GM21723 (cell line): ENCODE measurements around the gene KCNK15.
A peak's percentile ranks its signal among the peaks of the same experiment; 100 is the strongest.
"Not testable (repeated sequence)": the region's sequence is repeated elsewhere in the genome, so short reads cannot be mapped to it uniquely, and the experiment has no call there.

Source experiments
- ATAC-seq: cut with Tn5 transposase; IDR thresholded peaks from one replicate; pipeline ENCODE4 v1.9.1; 2021; ENCODE audit warnings: mild to moderate bottlenecking, moderate library complexity; ENCODE audit not compliant: unreplicated experiment

KCNK15 gene

DNA sequence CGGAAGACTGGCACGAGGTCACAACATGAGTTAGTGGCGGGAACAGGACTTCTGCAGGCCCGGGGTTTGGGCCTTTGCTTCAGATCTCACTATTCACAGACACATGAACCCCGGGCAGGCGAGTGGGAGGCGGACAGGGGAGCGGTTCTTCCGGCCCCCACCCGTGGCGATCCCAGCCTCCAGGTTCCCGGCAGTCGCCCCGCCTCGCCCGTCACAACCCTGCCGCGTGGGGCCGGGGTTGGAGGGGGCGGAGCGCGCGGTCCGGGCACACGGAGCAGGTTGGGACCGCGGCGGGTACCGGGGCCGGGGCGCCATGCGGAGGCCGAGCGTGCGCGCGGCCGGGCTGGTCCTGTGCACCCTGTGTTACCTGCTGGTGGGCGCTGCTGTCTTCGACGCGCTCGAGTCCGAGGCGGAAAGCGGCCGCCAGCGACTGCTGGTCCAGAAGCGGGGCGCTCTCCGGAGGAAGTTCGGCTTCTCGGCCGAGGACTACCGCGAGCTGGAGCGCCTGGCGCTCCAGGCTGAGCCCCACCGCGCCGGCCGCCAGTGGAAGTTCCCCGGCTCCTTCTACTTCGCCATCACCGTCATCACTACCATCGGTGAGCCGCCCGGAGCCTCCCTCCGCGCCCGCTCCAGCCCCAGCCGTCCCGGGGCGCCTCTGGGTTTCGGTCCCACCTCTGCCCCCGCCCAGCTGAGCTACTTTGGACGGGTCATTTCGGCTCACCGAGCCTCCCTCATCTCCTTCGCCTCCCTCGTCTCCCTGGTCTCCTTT lies at the start of gene KCNK15:
Gene KCNK15, plus strand, starts transcription at position 268 of the 769 bp plus-strand sequence. Its CDS starts 46 bp downstream, at position 314.
- ATAC-seq: no peak

DNA sequence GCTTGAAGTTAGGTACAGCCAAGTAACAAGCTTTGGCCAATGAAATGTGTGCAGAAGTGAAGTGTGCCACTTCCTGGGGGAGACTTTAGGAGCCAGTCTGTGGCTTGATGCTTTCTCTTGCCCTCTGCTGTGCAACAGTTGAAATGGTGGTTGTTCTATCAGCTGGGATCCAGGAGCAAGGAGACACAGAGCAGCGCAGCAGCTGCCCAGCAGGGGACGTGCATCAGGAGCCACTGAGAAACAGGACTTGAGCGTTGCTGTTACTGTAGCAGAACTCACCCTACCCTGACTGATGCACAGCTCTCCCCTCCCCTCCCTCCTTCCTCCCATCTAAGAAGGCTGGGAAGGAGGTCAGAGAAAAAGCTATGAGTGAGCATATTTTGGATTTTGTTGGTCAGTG lies 49.4 kb upstream of the KCNK15 start:
- ATAC-seq: no peak

DNA sequence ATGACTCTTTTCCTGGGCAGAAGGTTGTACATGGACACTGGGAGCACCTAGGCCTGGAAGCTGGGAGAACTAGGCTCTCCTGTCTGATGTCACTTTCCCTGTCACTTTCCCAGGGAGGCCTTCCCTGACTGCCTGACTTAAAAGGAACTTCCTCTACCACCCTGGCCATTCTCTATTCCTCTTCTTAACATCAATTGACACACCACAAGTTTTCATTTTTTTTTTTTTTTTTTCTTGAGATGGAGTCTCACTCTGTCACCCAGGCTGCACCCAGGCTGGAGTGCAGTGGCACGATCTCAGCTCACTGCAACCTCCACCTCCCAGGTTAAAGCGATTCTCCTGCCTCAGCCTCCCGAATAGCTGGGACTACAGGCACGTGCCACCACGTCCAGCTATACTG lies 48.6 kb upstream of the KCNK15 start:
- ATAC-seq: not testable (repeated sequence)

DNA sequence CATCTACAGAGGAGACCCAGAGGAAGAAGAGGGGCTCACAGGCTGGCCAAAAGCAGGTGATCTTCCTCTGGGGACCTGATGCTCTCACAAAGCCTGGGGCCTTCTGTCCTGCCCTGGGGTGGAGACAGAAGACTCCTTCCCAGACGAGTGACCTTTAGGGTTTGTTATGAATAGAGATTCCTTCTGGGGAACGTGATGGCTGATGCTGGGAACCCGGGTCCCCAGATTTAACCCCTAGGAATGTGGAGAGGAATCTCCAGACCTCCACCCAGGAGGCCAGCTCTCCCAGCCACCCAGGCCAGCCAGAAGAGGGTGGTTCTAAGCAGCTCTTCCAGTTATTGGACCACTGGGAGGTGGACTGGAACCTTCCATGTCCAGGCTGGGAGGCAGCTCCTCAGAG lies 47.3 kb upstream of the KCNK15 start:
- no peak for ATAC-seq

DNA sequence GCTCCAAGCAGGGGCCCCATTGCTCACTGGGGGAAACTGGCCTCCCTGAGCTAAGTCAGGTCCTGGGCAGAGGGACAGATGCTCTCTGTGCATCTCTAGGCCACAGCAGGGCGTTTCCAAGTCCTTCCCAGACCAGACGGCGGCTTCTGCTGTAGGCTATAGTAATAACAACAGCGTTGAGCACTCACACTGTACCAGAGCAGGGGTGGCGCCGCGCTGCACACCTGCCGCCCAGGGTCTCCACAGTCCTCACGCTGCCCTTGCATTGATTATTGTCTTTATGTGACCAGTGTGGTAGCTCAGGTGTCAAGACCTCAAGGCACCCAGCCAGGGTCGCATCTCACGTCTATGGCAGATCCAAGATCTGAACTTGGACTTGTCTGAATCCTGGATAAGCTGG lies 45.4 kb upstream of the KCNK15 start:
- ATAC-seq: no peak

DNA sequence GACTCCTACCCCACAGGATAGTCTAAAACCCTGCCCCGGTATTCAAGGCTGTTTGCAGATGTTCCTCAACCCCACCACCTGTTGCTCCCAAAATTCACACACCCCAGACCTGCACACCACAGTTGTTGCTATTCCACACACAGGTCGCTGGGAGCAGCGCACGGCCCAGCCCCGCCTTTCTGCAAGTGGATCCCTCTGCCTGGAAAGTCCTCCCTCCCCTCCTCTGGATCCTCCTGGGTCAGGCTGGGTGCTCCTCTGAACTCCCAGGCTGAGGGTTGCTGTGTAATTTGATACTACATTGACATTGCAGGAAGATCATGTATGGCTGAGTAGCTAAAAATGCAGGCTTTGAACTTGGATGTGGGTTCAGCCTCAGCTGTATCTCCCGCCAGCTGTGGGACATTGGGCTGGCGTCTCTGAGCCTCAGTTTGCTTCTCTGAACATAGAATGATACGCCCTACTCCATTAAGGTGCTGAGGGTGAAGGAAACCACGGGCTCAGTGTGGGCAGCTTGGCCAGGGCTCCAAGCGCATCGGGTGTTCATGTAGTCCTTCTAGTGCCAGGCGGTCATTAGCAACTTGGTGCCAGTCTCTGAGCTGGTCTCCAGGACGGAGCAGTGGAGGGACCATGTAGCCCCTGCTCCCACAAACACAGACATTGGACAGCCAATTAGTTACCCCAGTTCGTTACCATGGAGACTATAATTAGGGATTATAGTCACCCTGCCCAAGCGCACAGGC lies 44.4 kb upstream of the KCNK15 start:
- ATAC-seq: no peak

DNA sequence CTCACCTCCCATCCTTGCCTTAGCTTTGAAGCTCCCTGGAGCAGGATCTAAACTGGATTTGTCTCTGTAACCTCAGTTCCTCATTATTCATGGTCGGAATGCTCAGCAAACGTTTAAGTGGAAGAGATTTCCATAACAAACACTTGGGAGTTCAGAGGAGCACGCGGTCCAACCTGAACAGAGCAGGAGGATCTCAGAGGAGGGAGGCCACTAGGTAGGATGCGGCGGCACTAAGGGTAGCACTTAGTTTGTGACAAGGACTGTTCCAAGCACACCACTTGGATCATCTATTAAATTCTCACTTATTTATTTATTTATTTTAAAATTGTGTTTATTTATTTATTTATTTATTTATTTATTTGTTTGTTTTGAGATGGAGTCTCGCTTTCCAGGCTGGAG lies 43.8 kb upstream of the KCNK15 start:
- ATAC-seq: no peak

DNA sequence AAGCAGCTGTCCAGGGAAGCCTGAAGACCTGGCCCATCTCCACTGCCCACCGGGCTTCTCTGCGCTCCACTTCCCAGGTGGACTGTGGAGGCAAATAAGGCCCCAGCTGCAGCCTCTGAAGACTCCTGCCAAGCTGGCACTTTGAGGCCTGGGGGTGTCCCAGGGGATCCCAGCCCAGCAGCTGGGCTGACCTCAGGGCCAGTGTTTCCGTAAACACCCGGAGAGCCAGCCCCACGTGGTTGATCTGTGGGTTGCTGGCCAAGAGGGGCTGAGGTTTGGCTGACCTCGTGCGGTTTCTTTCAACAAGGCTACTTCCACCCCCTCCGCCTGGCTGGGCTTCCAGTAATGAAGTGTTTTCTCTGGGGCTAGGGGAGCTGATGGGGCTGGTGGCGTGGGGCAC lies 42.9 kb upstream of the KCNK15 start:
- peak; percentile 60 for ATAC-seq

DNA sequence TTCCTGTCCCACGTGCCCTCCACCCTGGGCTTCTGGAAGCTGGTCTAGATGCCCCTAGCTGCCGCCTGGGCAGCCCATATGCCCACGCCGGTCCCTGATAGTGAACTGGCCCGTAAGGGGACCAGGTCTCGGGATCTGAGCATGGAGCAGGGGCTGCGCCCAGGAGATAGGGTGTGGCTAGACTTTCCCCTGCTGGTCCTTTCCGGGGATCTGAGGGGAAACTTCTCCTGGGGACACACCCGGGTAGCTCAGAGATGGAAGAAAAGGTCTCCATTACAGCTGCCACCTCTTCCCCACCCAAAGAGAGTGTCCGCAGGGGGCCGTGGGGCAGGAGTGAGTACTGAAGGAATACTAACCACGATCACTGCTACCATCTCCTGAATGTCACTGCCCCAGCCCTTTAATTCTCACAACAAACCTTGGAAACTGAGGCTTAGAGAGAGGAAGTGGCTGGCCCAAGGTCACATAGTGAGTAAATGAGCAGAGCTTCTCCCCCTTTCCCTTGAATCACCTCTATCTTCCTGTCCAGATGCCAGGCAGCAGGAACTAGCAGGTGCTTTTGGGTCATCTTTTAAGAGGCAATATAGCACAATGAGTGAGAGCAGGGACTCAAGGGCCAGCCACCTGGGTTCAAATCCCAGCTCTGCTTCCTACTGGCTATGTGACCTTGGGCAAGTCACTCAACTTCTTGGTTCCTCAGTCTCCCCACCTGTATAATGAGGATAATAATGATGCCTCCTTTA lies 42.3 kb upstream of the KCNK15 start:
- no peak for ATAC-seq

DNA sequence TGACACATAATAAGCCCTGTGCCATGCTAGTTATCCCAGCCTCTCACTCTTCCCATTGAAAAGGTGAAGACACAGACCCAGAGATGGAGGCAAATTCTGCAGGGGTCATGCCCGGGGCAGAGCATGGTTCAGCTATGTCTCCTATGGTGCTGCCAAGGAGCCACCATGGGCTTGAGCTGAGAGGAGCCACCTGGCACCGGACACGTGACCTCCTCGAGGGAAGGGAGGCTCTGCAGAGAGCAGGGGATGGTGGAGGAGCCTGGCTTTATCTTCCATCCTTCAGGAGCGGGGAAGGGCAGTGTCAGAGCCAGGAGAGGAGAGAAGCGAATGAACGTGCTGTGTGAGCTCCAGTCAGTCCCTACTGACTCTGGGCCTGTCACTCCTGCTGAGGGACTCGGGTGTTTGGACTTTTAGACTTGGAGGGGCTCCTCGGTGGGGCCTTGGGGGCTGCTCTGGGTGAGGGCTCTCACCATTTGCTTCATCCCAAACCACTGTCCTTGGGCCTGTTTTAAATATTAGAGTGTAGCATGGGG lies 41.6 kb upstream of the KCNK15 start:
- no peak for ATAC-seq

DNA sequence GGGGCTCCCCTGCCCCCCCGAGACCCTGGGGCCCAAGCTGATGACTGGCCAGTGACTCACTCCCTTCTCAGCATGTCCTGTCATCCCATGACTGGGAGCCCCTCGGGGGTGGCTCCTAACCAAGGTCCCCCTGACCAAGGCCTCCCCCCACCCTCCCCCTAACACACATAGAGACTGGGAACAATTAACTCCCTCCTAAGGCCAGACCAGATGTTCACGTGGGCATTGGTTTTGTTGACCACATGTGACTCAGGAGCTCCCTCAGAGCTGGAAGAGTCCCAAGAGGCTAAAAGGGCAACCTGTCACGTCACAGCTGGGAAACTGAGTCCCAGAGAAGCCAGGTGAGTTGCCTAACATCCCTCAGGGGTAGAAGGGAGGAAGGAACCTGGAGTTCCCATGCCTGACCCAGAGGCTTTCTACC lies 41.1 kb upstream of the KCNK15 start:
- no peak for ATAC-seq

DNA sequence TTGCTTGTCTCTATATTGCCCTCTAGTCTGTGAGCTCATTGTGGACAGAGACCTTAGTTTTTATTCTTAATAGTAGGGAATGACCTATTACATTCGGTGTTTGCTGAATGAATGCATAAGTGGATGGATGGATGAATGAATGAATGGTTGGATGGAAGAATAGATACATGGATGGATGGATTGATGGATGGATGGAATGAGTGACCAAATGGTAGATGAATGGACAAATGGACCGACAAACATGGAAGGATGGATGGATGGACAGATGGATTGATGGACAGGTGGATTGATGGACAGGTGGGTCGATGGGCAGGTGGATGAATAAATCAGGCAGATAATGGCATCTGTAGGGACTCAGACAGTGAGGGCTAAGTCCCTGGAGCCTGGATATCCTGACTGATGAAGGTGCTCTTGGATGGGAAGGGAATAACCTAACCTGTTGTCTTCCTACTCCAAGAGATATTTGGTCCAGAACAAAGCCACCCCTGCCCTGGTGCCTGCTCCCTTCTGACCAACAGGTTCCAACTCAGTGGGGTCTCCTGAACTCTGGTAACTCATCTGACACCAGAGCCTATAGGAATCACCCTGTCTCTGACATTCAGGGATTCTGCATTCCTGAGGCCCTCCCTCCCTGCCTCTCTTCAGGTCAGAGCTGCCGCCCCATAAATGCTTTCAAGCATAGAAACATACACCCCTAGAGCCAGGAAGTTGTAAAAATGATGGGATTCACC lies 40.1 kb upstream of the KCNK15 start:
- ATAC-seq: no peak

DNA sequence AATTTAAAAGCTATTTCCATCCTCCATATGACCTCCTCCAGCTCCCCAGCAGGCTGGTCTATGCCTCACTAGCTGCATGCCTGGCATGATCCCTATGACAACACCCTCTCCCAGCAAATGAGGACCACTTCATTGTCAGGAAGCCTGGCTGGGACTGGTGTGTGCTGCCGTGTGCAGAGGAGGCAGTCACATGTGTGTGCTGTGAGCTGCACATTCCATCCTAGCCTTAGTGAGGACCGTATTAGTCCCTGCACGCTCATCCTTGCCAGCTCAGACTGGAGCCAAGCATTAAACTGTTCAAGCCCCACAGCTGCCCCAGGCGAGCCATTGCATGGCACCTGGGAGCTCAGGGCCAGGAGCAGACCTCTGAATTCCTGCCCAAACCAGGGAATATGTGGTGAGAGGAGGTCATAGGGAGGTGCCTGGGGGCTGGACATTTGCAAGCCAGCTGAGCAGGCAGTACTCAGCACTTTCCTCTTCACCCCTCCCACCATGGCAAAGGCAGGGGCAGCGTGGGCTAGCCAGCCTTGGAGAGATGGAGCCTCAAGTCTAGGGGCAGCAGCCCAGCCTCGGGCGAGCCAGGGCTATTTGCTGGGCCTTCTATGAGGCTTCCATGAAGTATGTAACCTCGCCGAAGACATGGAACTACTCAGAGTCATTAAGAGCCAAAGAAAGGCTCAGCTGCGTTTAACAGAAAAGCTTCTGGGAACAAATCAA lies 39.2 kb upstream of the KCNK15 start:
- no peak for ATAC-seq

DNA sequence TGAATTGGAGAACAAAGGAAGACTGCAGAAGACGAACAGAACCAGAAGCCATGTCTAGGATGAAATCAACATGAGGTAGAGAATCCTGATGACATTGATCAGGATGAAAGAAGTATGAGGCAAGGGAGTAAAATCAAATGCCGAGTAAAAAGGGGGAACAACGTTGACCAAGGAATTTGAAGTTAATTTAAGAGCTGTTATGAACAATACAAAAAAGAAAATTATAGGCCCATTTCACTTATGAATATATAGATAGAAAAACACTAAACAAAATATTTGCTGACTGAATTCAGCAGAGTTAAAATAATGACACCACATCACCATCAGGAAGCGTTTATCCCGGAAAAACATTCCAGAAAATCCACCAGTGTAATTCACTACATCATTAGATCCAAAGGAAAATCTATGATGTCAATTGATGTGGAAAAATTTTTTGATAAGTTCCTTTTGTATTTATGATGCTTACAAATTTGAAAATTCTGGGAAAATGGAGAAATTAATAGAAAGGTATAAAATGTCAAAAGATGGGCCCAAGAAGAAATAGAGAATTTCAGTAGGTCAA lies 38.6 kb upstream of the KCNK15 start:
- no peak for ATAC-seq

DNA sequence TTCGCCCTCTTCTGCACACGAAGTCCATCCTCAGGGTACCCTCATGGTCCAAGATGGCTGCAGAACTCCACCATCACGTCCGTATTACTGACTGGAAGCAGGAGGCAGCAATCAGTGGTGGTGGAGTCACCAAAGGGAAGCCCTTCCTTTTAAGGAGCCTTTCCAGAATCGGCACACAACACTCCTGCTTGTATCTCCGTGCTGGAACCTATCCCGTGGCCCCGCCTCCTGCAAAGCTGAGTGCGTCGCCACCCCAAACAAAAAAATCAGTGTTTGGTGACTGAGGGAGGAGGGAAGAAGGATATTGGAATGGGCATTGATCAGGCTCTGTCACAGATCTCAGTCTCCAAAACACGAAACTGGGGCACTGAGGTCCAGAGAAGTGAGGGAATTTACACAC lies 36.3 kb upstream of the KCNK15 start:
- ATAC-seq: no peak

DNA sequence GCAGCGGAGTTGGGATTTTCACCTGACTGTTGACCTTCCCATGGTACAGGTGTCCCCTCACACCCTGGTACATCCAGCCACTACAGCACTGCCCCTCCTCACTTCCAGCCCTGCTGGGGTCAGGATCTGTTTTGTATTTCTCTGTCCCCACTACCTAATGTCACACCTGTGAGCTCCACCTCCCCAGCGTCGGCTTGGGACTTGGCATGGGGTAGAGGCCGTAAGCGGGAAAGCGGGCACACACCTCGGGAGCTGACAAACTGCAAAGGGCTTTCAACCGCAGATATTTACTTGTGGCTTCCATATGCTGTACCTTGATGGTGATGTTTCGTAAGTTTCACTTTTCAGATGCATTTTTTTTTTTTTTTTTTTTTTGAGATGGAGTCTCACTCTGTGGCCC lies 35.9 kb upstream of the KCNK15 start:
- ATAC-seq: no peak

DNA sequence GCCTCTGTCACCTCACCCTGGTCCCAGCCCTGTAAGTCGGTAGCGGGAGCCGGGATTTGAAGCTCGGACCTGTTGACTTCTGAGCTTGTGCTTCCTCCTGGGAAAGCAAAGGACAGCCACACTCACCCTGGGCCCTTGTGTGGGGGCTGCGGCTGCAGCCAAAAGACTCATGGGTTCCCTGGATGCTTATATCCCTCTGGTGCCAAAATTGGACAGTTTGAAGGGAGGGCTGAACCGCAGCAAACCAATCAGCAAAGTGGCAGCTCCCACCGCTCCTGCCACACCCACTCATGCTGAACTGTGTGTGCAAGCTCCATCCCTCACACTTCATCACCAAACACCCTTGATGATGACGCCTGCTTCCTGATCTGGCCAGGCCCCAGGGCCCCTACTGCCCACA lies 34.4 kb upstream of the KCNK15 start:
- no peak for ATAC-seq

DNA sequence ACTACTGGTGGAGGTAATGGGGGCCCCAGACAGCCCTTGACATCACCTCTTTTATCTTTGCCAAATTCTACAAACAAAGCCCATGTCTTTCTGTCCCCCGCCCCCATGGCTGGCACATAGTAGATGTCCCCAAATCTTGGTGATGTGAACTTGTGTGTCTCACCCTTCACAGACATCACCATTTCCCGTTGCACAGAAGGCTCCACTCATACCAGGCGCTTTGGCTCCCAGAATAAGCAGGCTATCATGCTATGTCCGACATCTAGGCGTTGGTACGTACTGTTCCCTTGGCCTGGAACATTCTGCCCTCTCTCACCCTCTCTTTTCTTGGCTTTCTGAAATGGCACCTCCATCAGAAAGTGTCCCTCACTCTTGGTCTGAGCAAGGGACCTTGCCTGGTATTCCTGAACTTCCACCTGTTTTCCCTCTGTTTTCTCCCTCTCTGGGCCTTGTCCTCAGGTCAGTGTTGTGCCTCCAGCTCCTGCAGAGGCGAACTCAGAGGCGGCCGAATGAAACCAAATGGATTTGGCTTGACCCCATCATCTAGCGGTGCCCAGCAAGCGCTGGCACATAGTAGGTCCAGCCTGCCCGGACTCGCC lies 31.5 kb upstream of the KCNK15 start:
- ATAC-seq: no peak

DNA sequence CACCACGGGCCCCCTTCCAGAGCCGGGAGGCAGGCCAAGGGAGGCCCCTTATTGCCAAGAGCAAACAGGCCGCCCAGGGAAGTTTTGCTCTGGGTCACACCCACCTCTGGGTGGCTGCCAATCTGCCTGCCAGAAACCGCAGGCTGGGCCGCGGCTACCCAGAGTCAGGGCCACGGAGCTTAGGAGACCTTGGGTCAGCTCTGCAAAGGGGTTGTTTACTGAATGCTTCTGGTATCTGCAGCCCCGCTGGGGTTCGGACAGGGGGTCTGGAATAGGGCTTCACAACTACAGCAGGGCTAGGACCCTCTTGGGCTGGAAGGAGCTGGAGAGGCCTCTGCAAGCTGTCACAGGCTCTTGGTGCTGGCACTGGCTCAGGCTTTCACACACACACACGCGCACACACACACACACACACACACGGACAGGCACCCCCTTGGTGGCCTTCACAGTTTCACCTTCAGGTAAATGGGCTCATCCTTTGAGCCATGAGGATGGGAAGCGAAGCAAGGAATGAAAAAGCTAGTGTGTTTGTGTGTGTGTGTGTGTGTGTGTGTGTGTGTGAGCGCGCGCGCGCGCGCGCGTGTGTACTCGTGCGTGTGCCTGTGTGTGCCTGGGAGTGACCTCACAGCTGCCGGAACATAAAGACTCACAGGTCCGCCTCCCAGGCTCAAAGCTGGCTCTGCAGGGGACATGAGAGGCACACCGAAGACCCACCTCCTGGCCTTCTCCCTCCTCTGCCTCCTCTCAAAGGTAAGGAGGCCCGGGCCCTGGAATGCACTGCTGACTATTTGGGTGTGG lies 30.8 kb upstream of the KCNK15 start, which contains the start of gene CCN5:
Gene CCN5, plus strand, starts transcription at position 669 of the 798 bp plus-strand sequence. Its CDS starts 22 bp downstream, at position 691.
- ATAC-seq: no peak
